Type B pancreatic cell (in vitro differentiated cells): ENCODE data around the gene ZNF768. TPM values are rescaled to one million over a fixed set of nuclear protein-coding genes. Genes with fewer than 3 reads are reported as not detected.
"Not testable (repeated sequence)": the region's sequence is repeated elsewhere in the genome, so short reads cannot be mapped to it uniquely, and the experiment has no call there.

Experiments
- DNase-seq: peaks from one replicate; pipeline ENCODE4 v3.0.0; 2021; ENCODE audit warnings: mixed read lengths; ENCODE audit not compliant: unreplicated experiment; ENCODE audit errors: extremely low spot score
- H3K27ac Mint-ChIP-seq: 2 replicates; pipeline ENCODE4 v1.8.0; 2021; ENCODE audit warnings: mild to moderate bottlenecking, mixed read lengths
- H3K27me3 Mint-ChIP-seq: 2 replicates; pipeline ENCODE4 v1.8.0; 2021; ENCODE audit warnings: mixed read lengths
- H3K36me3 Mint-ChIP-seq: 2 replicates; pipeline ENCODE4 v1.8.0; 2021; ENCODE audit warnings: mixed read lengths
- H3K4me1 Mint-ChIP-seq: one replicate; pipeline ENCODE4 v1.8.0; 2021; ENCODE audit warnings: mixed read lengths; ENCODE audit not compliant: unreplicated experiment
- H3K4me3 Mint-ChIP-seq: 2 replicates; pipeline ENCODE4 v1.8.0; 2021; ENCODE audit warnings: mild to moderate bottlenecking, mixed read lengths
- H3K9me3 Mint-ChIP-seq: 2 replicates; pipeline ENCODE4 v1.8.0; 2021; ENCODE audit warnings: mixed read lengths
- total RNA-seq: library from RNA; stranded (reverse); gene quantifications from 2 replicates; pipeline ENCODE4 v1.2.1, GENCODE V29; 2021; ENCODE audit warnings: low replicate concordance
- TF ChIP-seq, protein P1 (sequence below): fragments of 200-600 bp; sonication (generic); conservative IDR thresholded peaks from 2 replicates; pipeline ENCODE4 v1.5.0; 2021; ENCODE audit warnings: antibody characterized with exemption, mild to moderate bottlenecking

ZNF768 gene
- total RNA-seq, 1 donor from 2014 or later: 58.7 TPM

DNA sequence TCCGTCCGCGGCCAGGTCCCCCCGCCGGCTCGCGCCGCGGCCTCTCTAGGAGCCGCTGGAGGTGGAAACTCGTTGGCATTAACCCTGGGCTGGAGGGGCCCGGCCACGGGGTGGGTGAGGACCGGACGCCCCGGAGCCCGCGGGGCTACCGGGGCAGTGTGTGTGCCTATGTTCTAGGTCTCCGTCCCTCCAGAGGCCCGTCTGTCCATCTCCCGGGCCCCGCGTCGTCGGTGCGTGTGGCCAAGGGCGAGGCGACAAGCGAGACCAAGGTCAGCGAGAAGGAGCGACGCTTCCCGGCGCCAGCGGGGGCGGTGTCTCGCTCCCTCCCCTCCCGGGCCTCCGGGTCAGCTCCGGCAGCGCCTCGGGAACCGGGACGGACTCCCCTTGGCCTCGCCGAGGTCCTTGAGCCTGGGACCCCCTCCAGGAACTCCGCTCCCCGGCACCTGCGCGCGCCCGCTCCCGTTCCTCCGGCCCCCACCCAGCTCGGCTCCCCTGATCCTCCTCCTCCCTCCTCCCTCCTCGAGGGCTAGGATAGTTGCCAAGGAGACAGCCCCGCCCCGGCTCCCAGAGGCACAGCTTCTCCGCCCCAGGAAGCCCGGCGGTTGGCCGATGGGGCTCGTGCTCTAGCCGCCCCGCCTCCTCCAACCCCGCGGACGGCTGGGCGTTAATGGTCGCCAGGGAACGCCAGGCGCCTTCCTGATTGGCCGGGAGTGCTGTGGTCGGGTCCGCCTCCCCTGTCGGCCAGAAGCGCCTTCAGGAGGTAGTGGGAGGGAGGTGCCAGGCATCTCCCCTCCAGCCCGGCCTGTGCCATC is 663 bp upstream of the ZNF768 start:
- TF ChIP-seq, protein P1, sequence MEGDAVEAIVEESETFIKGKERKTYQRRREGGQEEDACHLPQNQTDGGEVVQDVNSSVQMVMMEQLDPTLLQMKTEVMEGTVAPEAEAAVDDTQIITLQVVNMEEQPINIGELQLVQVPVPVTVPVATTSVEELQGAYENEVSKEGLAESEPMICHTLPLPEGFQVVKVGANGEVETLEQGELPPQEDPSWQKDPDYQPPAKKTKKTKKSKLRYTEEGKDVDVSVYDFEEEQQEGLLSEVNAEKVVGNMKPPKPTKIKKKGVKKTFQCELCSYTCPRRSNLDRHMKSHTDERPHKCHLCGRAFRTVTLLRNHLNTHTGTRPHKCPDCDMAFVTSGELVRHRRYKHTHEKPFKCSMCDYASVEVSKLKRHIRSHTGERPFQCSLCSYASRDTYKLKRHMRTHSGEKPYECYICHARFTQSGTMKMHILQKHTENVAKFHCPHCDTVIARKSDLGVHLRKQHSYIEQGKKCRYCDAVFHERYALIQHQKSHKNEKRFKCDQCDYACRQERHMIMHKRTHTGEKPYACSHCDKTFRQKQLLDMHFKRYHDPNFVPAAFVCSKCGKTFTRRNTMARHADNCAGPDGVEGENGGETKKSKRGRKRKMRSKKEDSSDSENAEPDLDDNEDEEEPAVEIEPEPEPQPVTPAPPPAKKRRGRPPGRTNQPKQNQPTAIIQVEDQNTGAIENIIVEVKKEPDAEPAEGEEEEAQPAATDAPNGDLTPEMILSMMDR: peak; percentile 65
- DNase-seq: peak; percentile 98
- peak overlapping the region; percentile 89 for H3K4me3 Mint-ChIP-seq
- H3K4me1 Mint-ChIP-seq: peaks cover 40% of the 10 kb centered on the region
- H3K27me3 Mint-ChIP-seq: no peaks in the 10 kb centered on the region
- peak overlapping the region; percentile 100 for H3K27ac Mint-ChIP-seq
- peaks cover 4% of the 10 kb centered on the region for H3K9me3 Mint-ChIP-seq
- H3K36me3 Mint-ChIP-seq: peaks cover 6% of the 10 kb centered on the region

DNA sequence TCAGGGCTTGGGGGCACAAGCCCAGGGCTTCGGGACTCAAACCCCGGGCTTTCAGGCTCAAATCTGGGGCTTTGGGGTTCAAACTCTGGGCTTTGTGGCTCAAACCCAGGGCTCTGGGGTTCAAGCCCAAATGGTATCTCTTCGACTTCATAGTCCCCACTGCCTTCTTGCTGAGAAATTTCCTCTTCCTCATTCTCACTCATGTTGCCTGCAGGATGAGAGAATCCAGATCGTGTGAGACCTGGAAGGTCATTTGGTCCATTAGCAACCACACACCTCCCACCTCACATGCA is 576 bp downstream of the ZNF768 start:
- TF ChIP-seq, protein P1: no peak
- DNase-seq: no peak
- Mint-ChIP-seq H3K27me3 (no peaks in the 10 kb centered on the region), H3K4me1 (peaks cover 37% of the 10 kb centered on the region), H3K27ac (peak overlapping the region; percentile 88), H3K36me3 (peaks cover 6% of the 10 kb centered on the region), H3K9me3 (peaks cover 4% of the 10 kb centered on the region), H3K4me3 (peak overlapping the region; percentile 91)

DNA sequence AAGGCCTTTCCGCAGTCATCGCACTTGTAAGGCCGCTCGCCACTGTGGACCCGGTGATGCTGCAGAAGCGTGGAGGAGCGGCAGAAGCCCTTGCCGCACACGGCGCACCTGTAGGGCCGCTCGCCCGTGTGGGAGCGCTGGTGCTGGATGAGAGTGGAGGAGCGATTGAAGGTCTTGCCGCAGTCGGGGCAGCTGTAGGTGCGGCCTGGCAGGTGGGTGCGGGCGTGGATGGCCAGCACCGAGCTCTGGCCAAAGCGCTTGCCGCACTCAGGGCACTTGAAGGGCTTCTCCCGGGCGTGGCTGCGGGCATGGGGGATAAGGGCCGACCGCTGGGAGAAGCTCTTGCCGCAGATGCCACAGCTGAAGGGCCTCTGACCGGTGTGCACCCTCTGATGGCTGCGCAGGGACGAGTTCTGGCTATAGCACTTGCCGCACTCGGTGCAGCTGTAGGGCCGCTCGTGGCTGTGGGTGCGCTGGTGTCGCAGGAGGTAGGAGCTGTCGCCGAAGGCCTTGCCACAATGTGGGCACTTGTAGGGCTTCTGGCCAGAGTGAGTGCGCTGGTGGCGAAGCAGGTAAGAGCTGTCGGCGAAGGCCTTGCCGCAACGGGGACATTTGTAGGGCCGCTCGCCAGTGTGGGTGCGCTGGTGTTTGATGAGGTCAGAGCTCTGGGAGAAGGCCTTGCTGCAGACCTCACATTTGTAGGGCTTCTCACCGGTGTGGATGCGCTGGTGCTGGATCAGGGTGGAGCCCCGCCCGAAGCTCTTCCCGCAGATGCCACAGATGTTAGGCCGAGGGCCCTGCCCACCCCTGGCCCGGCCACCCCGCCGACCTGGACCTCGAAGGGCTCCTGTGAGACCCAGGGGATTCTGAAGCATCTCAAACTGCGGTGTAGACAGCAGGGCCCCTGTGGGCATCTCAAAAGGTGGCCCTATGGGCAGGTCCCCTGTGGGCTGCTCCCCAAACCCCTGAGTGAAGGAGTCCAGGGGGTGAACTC is 1.5 kb downstream of the ZNF768 start:
- DNase-seq: no peak
- Mint-ChIP-seq H3K27me3 (no peaks in the 10 kb centered on the region), H3K27ac (no peak overlapping the region), H3K36me3 (peaks cover 4% of the 10 kb centered on the region), H3K4me1 (peaks cover 30% of the 10 kb centered on the region), H3K4me3 (peak overlapping the region; percentile 47), H3K9me3 (peaks cover 4% of the 10 kb centered on the region)
- TF ChIP-seq, protein P1: no peak

DNA sequence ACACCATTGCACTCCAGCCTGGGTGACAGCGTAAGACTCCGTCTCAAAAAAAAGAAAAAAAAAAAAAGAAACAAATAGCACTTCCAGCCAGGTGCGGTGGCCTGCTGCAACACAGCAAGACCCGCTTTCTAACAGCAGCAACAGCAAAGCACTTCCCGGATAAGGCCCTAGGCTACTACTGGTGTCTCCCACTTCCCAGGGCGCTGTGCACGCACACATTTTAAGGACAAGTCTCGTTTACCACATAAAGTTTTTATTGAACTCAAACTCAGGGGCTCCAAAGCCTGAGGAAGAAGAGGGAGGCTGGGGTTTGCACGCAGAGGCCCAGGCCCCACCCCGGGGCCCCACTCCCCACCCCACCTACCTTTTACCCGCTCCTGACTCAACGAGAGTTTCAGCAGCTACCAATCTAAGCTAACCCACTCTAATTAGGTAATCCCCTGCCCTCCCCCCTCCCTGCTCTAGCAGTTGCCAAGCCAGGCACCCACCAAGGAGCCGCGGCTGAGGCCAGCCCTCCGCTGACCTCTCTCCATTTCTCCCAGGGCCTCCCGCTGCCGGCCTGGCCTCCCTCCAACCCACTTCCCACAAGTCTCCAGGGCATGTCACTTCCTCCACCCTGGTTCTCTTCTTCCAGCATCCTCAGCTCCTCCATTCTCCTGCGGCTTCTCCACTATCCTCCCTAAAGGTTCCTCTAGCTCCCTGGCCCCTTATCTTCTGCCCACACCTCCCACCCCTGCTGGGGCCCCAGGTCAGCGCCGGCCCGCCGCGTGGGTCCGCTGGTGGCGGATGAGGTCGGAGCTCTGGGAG is 2.4 kb downstream of the ZNF768 start:
- peaks cover 25% of the 10 kb centered on the region for H3K4me1 Mint-ChIP-seq
- DNase-seq: no peak
- H3K27ac Mint-ChIP-seq: no peak overlapping the region
- peaks cover 4% of the 10 kb centered on the region for H3K9me3 Mint-ChIP-seq
- TF ChIP-seq, protein P1: no peak
- peak overlapping the region; percentile 31 for H3K4me3 Mint-ChIP-seq
- H3K27me3 Mint-ChIP-seq: no peaks in the 10 kb centered on the region
- peaks cover 4% of the 10 kb centered on the region for H3K36me3 Mint-ChIP-seq

DNA sequence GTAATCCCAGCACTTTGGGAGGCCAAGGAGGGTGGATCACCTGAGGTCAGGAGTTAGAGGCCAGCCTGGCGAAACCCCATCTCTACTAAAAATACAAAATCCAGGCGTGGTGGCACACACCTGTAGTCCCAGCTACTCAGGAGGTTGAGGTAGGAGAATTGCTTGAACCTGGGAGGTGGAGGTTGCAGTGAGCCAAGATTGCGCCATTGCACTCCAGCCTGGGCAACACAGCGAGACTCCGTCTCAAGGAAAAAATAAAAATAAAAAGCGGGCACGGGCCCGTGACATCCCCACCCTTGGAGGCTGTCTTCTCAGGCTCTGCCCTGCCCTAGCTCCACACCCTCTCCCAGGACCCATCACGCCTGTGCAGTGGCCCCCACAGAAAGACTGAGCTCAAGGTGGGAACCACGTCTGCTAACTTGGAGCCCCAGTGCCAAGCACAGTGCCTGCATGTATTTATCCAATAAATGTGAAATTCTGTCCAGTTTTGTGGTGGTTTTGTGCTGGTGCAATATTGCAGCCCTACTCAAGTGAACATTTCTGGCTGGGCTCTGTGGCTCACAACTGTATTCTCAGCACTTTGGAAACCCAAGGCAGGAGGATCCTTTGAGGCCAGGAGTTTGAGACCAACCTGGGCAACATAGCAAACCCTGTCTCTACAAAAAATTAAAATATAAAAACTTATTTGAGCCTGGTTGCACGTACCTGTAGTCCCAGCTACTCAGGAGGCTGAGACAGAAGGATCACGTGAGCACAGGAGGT is 3.5 kb downstream of the ZNF768 start:
- H3K27me3 Mint-ChIP-seq, H3K36me3 Mint-ChIP-seq, DNase-seq, H3K9me3 Mint-ChIP-seq: not testable (repeated sequence)
- peak overlapping the region; percentile 4 for H3K4me3 Mint-ChIP-seq
- H3K4me1 Mint-ChIP-seq: peaks cover 17% of the 10 kb centered on the region
- H3K27ac Mint-ChIP-seq: peak overlapping the region; percentile 43
